ENCODE data around the gene PSEN2.
"Not testable (repeated sequence)": the region's sequence is repeated elsewhere in the genome, so short reads cannot be mapped to it uniquely, and the experiment has no call there.

Gene PSEN2

DNA sequence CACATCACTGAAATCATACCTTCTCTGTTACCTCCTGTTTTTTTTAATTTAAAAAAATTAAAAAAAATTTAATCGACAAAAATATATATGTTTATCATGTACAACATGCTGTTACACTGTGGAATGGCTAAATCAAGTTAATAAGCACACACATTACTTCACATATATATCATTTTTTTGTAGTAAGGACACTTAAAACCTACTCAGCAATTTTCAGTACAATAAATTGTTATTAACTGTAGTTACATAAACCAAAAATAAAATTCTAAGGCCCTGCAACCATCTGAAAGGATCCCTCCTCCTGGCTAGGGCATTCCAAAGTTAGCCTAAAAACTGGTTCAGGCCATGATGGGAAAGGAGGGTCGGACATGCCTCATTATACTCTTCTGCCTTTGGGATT lies 46.1 kb downstream of the PSEN2 start:
- no peak for DNase-seq (ENCODE audit: low read depth)

DNA sequence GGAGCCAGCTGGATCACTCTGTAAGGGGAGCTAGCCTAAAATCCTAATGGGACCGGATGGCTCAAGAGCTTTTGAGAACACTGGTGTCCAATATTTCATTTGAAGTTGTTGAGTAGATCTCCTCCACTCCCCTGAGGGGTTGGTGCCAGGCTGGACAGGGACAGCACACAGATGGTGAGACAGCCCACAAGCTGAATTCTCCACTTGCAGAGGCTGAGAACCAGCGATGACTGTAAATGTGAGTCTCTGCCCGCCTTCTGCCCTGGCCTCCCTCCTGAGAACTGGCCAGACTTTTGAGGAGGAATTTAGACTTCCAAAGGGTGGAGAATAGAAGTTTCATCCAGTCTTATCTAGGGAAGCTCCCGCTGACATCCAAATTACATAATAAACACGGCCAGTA lies 49.2 kb downstream of the PSEN2 start:
- no peak for DNase-seq (ENCODE audit: low read depth)

DNA sequence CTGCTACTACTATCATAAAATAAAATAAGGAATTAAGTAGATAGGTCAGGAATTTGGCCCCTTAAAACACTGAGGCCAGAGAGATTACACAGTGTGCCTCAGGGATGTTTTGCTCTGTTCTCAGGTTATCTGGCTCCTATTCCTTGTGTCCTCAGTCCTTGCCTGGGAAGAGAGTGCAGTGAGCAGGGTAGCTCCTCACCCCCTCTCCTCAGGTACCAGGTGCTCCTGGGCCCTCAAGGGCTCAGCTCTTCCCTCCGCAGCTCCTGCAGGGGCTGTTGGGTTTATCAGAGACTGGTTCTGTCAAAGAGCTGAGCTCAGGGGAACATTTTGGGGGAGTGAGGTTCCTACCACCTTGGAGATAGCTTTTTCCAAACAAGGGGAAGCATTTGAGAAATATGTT lies 49.6 kb downstream of the PSEN2 start:
- no peak for DNase-seq (ENCODE audit: low read depth)

DNA sequence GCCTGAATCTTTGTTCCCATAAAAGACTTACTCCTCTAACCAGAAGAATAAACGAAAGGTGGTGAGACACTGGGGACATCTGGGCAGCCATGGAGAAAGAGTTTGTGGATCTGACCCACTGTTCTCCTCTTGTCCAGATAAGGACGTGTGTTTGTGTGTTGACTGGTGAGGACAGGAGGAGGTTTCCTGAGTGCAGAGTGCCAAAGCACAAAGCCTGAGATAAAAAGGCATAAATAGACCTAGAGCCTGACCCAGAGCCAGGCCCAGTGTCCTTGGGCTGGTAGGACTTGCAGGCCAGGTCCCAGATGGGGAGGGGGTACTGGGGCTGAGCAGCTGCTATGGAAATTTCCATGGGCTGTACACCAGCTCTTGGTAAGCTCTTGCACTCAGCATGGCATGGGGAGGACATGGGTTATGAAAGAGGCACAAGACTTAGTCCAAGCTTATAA lies 50.1 kb downstream of the PSEN2 start:
- DNase-seq (ENCODE audit: low read depth) = no peak

DNA sequence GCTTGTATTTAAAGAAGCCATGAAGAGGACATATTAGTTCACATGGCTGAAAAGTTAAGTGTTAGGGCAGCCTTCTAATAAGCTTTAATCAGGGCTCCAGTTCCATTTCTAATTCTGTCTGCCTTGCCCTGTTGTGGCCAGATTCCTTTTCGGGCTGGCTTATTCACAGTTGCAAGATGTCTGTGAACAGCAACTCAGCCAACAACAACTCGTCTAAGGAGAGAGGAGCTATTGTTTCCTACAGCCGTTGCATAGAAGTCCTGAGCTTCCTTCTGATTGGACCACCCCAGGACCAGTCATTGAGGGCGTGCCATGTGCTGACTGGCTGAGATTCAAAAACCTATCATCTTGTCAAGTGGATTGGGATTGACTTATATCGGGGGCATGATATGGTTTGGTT lies 51.1 kb downstream of the PSEN2 start:
- DNase-seq (ENCODE audit: low read depth) = no peak

DNA sequence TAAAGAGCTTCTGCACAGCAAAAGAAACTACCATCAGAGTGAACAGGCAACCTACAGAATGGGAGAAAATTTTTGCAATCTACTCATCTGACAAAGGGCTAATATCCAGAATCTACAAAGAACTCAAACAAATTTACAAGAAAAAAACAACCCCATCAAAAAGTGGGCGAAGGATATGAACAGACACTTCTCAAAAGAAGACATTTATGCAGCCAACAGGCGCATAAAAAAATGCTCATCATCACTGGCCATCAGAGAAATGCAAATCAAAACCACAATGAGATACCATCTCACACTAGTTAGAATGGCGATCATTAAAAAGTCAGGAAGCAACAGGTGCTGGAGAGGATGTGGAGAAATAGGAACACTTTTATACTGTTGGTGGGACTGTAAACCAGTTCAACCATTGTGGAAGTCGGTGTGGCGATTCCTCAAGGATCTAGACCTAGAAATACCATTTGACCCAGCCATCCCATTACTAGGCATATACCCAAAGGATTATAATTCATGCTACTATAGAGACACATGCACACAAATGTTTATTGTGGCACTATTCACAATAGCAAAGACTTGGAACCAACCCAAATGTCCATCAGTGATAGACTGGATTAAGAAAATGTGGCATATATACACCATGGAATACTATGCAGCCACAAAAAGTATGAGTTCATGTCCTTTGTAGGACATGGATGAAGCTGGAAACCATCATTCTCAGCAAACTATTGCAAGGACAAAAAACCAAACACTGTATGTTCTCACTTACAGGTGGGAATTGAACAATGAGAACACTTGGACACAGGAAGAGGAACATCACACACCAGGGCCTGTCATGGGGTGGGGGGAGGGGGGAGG lies 59.1 kb downstream of the PSEN2 start:
- DNase-seq (ENCODE audit: low read depth) = not testable (repeated sequence)

DNA sequence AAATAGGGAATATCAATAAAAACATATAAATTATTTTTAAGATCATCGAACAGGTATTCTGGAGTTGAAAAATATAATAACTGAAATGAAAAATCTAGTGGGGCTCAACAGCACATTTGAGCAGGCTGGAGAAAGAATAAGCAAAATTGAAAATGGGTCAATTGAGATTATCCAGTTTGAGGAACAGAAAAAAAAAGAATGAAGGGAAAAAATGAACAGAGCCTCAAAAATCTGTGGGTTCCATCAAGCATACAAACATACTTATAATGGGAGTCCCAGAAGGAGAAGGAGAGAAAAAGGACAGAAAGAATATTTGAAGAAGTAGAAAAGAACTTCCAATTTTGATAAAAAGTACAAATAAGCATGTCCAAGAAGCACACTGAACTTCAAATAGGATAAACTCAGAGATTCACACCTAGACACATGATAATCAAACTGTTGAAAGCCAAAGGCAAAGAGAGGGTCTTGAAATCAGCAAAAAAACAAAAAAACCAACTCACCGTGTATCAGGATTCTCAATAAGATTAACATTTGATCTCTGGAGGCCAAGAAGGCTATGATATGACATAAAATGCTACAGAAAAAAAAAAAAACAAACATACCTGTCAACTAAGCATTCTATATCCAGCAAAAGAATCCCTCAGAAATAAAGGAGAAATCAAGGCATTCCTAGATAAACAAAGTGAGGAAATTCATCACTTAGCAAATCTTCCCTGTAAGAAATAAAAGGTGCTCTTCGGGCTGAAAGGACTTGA lies 64.2 kb downstream of the PSEN2 start:
- no peak for DNase-seq (ENCODE audit: low read depth)

DNA sequence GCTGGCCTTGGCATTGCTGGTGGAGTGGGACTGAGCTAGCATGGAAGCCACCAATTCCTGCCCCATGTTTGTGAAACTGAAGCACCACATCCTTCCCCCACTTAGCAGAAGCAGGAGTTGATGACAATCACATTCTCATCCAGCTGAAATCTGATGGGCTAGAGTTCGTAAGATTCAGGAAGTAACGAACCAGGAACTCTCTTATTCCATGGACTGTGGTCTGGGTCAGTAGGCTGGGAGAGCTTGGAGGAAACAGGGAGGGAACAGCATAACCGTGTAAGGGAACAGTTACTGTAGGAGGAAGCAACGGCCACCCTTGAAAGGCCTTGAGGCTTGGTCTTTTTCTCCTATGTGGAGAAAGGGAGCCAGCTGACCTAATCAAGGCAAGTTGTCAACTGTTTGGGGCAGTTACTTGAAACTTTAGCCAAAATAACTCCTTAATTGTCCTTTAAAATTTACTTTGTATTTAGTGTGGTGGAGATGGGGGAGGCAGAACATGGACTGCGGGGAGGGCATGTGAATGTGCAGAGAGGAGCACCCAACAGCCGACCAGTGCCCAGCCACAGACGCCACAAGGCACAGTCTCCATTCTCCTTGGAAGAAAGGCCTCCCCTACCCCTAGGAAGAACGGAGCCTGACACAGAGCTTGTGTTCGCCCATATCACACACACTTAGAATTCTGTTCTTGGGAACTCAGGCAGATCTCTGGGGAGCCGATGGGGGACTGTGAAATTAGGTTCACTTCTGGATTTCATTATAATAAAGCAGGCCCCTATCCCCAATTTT lies 67.7 kb downstream of the PSEN2 start:
- no peak for DNase-seq (ENCODE audit: low read depth)

DNA sequence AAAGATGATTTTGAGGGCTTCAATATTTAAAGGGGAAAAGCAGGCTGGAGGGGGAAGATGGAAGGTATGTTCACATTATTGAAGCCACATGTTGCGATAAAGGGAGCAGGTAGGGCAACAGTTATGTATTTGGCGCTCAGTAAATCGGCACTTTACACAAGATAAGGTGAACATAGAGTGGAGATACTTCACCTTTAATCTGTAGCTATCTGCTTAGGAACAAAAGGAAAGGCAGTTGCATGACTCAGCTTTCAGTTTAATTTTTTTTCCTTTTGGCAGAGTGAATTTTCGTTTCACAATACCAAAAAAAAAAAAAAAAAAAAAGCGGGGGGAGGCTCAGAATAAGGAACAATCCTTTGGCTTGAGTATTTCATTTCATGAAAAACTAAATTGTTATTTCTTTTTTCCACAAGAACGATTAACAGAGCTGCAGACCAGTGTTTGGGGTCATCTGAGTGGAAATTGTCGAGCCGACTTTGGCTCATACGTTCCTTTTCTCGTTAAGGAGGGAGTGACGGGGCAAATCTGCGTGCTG lies 68.6 kb downstream of the PSEN2 start:
- DNase-seq (ENCODE audit: low read depth) = no peak

DNA sequence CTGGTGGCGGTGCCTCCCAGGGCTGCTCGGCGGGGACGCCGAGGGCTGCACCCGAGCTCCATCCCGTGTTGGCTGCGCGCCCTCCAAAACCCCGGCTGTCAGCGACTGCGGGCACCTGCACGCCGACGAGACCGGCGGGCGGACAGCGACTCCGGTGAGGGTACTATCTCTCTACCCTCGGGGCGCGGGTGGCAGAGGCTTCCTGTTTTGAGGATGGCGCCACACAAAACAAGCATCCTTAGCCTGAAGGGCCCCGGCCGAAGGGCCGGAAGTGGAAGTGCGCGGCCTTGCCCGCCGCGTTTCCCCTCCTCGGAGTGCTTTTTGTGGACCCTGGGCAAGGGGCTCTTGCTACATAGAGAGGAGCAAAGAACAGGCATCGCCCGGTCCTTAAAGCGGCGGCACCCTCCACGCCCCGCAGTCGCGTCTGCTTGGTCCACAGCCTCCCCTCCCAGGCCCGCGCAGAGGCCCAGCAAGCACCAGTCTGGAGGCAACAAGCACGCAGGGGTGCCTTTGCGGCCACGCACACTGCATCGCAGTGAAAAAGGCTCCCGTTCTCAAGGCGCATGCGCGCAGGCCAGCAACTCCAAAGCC lies 69.1 kb downstream of the PSEN2 start:
- no peak for DNase-seq (ENCODE audit: low read depth)

DNA sequence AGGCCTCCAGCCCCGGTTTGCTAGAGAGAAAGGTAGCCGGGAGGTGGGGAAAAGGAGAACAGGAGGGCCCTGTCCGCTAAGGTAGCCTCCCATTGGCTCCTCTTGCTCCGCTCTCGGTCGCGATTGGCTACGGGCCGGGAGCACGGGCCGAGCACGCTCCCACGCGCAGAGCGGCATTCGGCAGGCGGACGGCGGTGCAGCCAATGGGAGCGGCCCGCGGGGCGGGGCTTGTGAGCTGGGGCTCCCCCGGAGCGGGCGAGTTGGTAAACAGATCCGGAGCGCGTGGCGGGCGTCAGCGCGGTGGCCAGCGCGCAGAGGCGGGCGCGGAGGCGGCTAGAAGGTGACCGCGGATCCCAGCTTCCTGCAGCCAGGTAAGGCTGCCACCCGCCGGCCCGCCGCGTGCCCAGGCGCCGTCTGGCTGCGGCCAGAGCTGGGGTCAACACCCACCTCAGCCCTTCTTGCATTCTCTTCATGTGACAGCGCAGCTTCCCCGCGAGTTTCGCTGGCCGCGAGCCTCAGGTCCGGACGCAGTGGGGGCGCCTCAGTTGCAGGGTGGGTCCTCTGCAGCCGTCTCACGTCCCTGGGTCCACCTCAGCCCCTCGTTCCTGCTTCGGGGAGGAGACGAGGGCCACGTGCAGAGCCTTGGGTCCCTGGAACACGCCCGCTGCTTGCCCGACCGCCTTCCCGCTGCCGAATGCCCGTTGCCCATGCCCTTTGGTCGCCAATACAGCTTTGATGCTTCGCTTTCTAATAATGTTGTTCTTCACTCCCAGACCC lies 69.8 kb downstream of the PSEN2 start, which contains the start of gene COQ8A:
Gene COQ8A (plus strand): TSS at position 266 of the 777 bp plus-strand sequence. CDS start 21,092 bp downstream, outside the sequence.
- DNase-seq (ENCODE audit: low read depth) = peak; percentile 99

DNA sequence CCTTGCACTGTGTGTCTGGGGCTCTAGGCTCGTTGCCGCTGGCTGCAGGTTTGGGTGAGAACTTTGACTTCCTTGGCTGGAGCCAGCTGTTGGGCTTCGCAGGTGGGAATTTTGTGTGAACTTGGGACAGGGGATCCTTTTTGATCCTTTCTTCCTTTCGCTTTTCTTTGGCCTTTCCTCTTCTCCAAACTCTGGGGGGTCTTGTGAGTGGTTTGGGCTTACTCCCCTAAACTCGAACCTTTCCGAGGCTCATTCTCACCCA lies 70.3 kb downstream of the PSEN2 start:
- no peak for DNase-seq (ENCODE audit: low read depth)

DNA sequence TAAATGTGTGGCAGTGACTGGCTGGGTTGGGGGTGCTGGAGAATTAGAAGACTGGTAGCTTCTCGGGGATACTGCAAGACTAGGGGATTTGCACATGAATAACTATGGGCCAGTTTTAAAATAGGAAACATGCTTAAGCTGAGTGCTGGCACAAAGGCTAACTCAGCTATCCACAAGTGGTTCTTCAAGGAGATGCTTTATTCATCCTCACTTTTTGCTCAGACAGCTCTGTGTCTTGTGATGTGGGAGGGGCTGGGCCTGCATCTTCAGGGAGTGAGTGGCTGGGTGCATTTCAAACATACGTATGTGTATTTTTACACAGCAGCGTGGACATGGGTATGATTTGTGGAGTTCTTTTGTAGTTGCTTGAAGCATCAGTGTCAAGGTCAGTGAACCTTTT lies 72.0 kb downstream of the PSEN2 start:
- no peak for DNase-seq (ENCODE audit: low read depth)

DNA sequence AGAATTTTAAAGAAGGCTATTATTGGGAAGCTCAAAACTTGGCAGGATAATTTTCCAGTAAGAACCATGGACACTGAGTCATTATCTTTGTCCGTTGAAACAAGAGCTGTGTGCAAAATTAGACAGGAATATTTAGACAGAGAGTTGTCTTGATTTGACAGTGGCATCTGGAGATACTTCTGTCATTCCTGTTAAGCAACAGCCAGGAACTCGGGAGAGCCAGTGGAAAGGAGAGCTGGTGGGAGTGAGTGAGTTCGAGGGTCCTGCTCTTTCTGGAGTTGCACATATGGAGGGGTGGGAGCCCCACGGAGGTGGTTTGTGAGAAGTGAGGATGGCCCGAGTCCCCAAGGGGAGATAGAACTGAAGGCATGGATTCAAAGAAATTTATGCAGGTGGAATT lies 72.7 kb downstream of the PSEN2 start:
- DNase-seq (ENCODE audit: low read depth) = no peak

DNA sequence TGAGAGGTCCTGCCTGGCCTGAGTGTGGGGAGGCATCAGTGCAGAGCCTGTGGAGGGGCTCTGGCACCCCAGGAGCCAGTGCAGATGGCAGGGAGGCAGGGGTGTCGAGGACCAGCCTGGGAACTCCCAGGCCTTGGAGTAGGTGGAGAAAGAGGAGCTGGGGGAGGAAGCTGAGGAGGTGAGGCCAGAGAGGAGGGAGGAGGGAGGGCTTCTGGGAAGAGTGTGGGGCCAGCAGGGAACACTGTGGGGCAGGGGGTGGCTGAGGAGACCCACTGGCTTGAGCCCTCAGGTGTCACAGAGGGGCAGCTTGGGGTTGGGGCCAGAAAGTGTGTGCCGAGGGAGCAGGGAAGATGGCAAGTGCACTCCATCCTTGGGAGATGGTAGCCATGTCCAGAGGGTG lies 73.5 kb downstream of the PSEN2 start:
- no peak for DNase-seq (ENCODE audit: low read depth)

DNA sequence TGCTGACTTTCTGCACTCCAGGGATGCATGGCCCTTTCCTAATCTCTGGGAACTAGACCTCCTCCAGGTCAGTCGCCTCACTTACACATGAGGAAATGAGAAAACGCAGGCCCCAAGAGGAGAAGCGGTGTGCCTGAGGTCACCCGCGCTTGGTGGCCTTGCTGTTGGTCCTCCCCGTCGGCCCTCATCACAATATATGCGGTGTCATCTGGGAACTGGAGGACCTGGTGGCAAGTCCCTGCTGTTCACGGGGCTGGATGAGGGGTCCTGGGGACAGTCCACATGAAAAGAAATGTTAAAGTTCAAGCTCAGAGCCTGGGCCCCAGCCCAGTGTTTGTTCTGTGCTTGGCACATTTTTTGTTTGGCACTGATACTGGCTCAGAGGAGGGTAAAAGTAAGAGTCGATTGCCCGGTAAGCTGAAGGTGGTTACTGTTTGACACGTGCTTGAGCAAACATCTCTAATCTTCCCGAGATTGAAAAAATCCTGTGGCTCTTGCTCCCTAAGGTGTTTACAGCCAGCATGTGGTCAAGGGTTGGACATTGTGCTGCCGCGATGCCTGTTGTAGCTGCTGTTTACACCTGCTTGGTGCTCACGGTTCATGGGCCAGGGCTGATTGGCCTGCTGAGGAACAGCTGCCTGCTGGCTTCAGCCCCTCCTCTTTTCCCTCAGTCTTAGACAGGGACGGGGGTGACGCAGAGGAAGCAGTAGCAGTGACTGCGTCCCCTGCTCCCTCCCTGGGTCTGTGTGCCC lies 74.9 kb downstream of the PSEN2 start:
- no peak for DNase-seq (ENCODE audit: low read depth)

All from activated T-cell treated with anti-CD3 and anti-CD28 coated beads for 24 hours (primary cell).